IMR-90 (cell line): Measurements from ENCODE around the gene EPHB1. TPM values are rescaled to one million over a fixed set of nuclear protein-coding genes. Genes with fewer than 3 reads are reported as not detected.

Source experiments
- ATAC-seq: fragments of 200-7000 bp; cut with Tn5 transposase; 2 replicates; pipeline ENCODE4 v1.9.1; 2020; ENCODE audit warnings: low read depth, mild to moderate bottlenecking, moderate library complexity
- BruUV-seq: library from RNA; stranded (reverse); fragments of 400-500 nt; replicated peaks from 2 replicates; lab custom pipeline; 2021; lab: Mats Ljungman, UMichigan
- CTCF ChIA-PET: fragments of 300-600 bp; formaldehyde crosslinking; extraction: SDS; loops from one replicate; lab custom pipeline; 2021; ENCODE audit warnings: antibody characterized with exemption; lab: Yijun Ruan, JAX
- POLR2A ChIA-PET: fragments of 300-600 bp; sonication (Branson Sonifier 250); formaldehyde crosslinking; loops from one replicate; lab custom pipeline; 2022; ENCODE audit warnings: antibody characterized with exemption; ENCODE audit not compliant: unreplicated experiment; lab: Charles Lee
- DNase-seq: peaks from one replicate; pipeline ENCODE4 v3.0.0; 2013
- H2AFZ ChIP-seq: replicated peaks from 2 replicates; pipeline ENCODE3; 2013; ENCODE audit warnings: low read length, mild to moderate bottlenecking; ENCODE audit not compliant: poor library complexity
- H2AK5ac ChIP-seq: 2 replicates; pipeline ENCODE4 v1.6.1; 2013; ENCODE audit warnings: low read depth, low read length, inconsistent platforms
- H2AK9ac ChIP-seq: replicated peaks from 2 replicates; pipeline ENCODE3; 2013; ENCODE audit warnings: mild to moderate bottlenecking, low read depth, low read length, moderate library complexity; ENCODE audit not compliant: poor library complexity
- H2BK120ac ChIP-seq: 2 replicates; pipeline ENCODE4 v1.6.1; 2013; ENCODE audit warnings: low read depth, low read length, inconsistent platforms
- H2BK15ac ChIP-seq: 3 replicates; pipeline ENCODE4 v1.6.1; 2013; ENCODE audit warnings: low read depth, low read length, inconsistent platforms
- H2BK20ac ChIP-seq: 2 replicates; pipeline ENCODE4 v1.6.1; 2013; ENCODE audit warnings: low read depth, mild to moderate bottlenecking, inconsistent platforms, low read length, moderate library complexity
- H2BK5ac ChIP-seq: 2 replicates; pipeline ENCODE4 v1.6.1; 2013; ENCODE audit warnings: mild to moderate bottlenecking, low read depth, low read length, inconsistent platforms; ENCODE audit not compliant: poor library complexity, severe bottlenecking
- H3K14ac ChIP-seq: replicated peaks from 2 replicates; pipeline ENCODE4 v1.6.1; 2013; ENCODE audit warnings: low read depth, low read length, inconsistent platforms
- H3K18ac ChIP-seq: 2 replicates; pipeline ENCODE4 v1.6.1; 2013; ENCODE audit warnings: low read depth, low read length, control low read depth
- H3K23ac ChIP-seq: 2 replicates; pipeline ENCODE4 v1.6.1; 2013; ENCODE audit warnings: low read depth, low read length, inconsistent platforms
- H3K27ac ChIP-seq: 2 replicates; pipeline ENCODE4 v1.5.1; 2013; ENCODE audit warnings: mild to moderate bottlenecking, control low read depth, low read length; ENCODE audit not compliant: insufficient read depth
- H3K27me3 ChIP-seq: 2 replicates; pipeline ENCODE4 v1.6.1; 2013; ENCODE audit warnings: low read length; ENCODE audit not compliant: control insufficient read depth, insufficient read depth
- H3K36me3 ChIP-seq: 2 replicates; pipeline ENCODE4 v1.6.1; 2013; ENCODE audit warnings: low read length, mixed read lengths; ENCODE audit not compliant: control insufficient read depth, insufficient read depth
- H3K4ac ChIP-seq: 2 replicates; pipeline ENCODE4 v1.6.1; 2013; ENCODE audit warnings: low read depth, low read length, inconsistent platforms
- H3K4me1 ChIP-seq: 2 replicates; pipeline ENCODE4 v1.6.1; 2013; ENCODE audit warnings: low read length, mixed read lengths; ENCODE audit not compliant: control insufficient read depth, insufficient read depth
- H3K4me2 ChIP-seq: 2 replicates; pipeline ENCODE4 v1.6.1; 2013; ENCODE audit warnings: low read depth, mild to moderate bottlenecking, control low read depth, low read length, moderate library complexity
- H3K4me3 ChIP-seq: 2 replicates; pipeline ENCODE4 v1.5.1; 2013; ENCODE audit warnings: low read depth, mild to moderate bottlenecking, control low read depth, low read length, moderate library complexity; ENCODE audit not compliant: insufficient read depth
- H3K56ac ChIP-seq: 2 replicates; pipeline ENCODE4 v1.6.1; 2013; ENCODE audit warnings: low read length, inconsistent platforms; ENCODE audit not compliant: insufficient read depth; ENCODE audit errors: extremely low read depth
- H3K79me1 ChIP-seq, 2 experiments: 2 replicates each; pipeline ENCODE4 v1.6.1; 2013; ENCODE audit warnings: low read length in 2 of 2, inconsistent platforms in 1 of 2, low read depth in 1 of 2
- H3K9ac ChIP-seq: 2 replicates; pipeline ENCODE4 v1.6.1; 2013; ENCODE audit warnings: low read depth, low read length, control low read depth
- H3K9me1 ChIP-seq: 2 replicates; pipeline ENCODE4 v1.6.1; 2013; ENCODE audit warnings: low read length, inconsistent platforms; ENCODE audit not compliant: insufficient read depth
- H3K9me3 ChIP-seq: 2 replicates; pipeline ENCODE4 v1.6.1; 2013; ENCODE audit warnings: low read length; ENCODE audit not compliant: control insufficient read depth, insufficient read depth
- H4K20me1 ChIP-seq: 2 replicates; pipeline ENCODE4 v1.6.1; 2013; ENCODE audit warnings: low read length, inconsistent platforms; ENCODE audit not compliant: insufficient read depth
- H4K5ac ChIP-seq: 2 replicates; pipeline ENCODE4 v1.6.1; 2013; ENCODE audit warnings: mild to moderate bottlenecking, low read depth, low read length, control low read depth
- H4K8ac ChIP-seq, 2 experiments: 2 replicates each; pipeline ENCODE4 v1.6.1; 2013; ENCODE audit warnings: low read depth in 2 of 2, low read length in 2 of 2, control low read depth in 1 of 2, inconsistent platforms in 1 of 2
- H4K91ac ChIP-seq: 2 replicates; pipeline ENCODE4 v1.6.1; 2013; ENCODE audit warnings: low read depth, low read length, inconsistent platforms; ENCODE audit not compliant: insufficient read depth
- BHLHE40 ChIP-seq: fragments of 150-350 bp; IDR thresholded peaks from 2 replicates; pipeline ENCODE4 v1.6.1; 2016; ENCODE audit warnings: mild to moderate bottlenecking, low read depth, low read length
- CEBPB ChIP-seq: IDR thresholded peaks from 2 replicates; pipeline ENCODE4 v1.6.1; 2012; ENCODE audit warnings: low read depth, low read length, improper control_type of control experiment
- FOS ChIP-seq: fragments of 150-350 bp; IDR thresholded peaks from 2 replicates; pipeline ENCODE4 v1.6.1; 2016; ENCODE audit warnings: low read depth, low read length
- MAFK ChIP-seq: IDR thresholded peaks from 2 replicates; pipeline ENCODE4 v1.6.1; 2012; ENCODE audit warnings: low read depth, low read length, improper control_type of control experiment
- MAZ ChIP-seq: IDR thresholded peaks from 2 replicates; pipeline ENCODE4 v1.6.1; 2012; ENCODE audit warnings: low read depth, mild to moderate bottlenecking, low read length, improper control_type of control experiment, moderate library complexity, borderline replicate concordance
- MXI1 ChIP-seq: IDR thresholded peaks from 2 replicates; pipeline ENCODE4 v1.6.1; 2012; ENCODE audit warnings: low read depth, mild to moderate bottlenecking, low read length, moderate library complexity, borderline replicate concordance
- NFE2L2 ChIP-seq: fragments of 150-350 bp; IDR thresholded peaks from 2 replicates; pipeline ENCODE4 v1.6.1; 2016; ENCODE audit warnings: low read depth, mild to moderate bottlenecking, low read length
- POLR2A ChIP-seq: IDR thresholded peaks from 2 replicates; pipeline ENCODE4 v1.6.1; 2012; ENCODE audit warnings: mild to moderate bottlenecking, low read depth, low read length
- RAD21 ChIP-seq: IDR thresholded peaks from 2 replicates; pipeline ENCODE4 v1.6.1; 2012; ENCODE audit warnings: low read length, improper control_type of control experiment
- RCOR1 ChIP-seq: IDR thresholded peaks from 2 replicates; pipeline ENCODE4 v1.6.1; 2012; ENCODE audit warnings: mild to moderate bottlenecking, low read length, improper control_type of control experiment; ENCODE audit not compliant: insufficient replicate concordance
- RFX5 ChIP-seq: IDR thresholded peaks from 2 replicates; pipeline ENCODE4 v1.8.0; 2012; ENCODE audit warnings: low read depth, mild to moderate bottlenecking, low read length, moderate library complexity
- SMC3 ChIP-seq: fragments of 150-350 bp; IDR thresholded peaks from 2 replicates; pipeline ENCODE4 v1.6.1; 2016; ENCODE audit warnings: low read depth, mild to moderate bottlenecking, antibody characterized with exemption, low read length, moderate library complexity
- WGBS, 2 experiments: methylation state at CpG; one replicate each; pipeline versions ENCODE4 v1.1.5 to v1.1.7; 2013; ENCODE audit warnings: missing lambda C conversion rate in 2 of 2; ENCODE audit not compliant: insufficient read length in 1 of 2; ENCODE audit errors: extremely low coverage in 2 of 2; 5-methylcytosine and 5-hydroxymethylcytosine counted together
- dilution Hi-C: fragments of 300-500 bp; cut with HindIII; formaldehyde crosslinking; loops from one replicate; pipeline ENCODE4 v1.14.3; 2018; ENCODE audit warnings: low sequenced_read_pairs; ENCODE audit not compliant: unreplicated experiment
- in situ Hi-C: fragments of 300-500 bp; cut with MboI; formaldehyde crosslinking; loops from 3 replicates; pipeline ENCODE4 v1.14.3; 2019; ENCODE audit warnings: low sequenced_read_pairs, inconsistent platforms, mixed read lengths
- intact Hi-C: fragments of 100-400 bp; cut with micrococcal nuclease; formaldehyde crosslinking; loops from 2 replicates; pipeline ENCODE4 v1.10.0; 2022
- polyA plus RNA-seq, 3 experiments: library from polyadenylated mRNA; depleted of rRNA; stranded (reverse); fragments of >200 nt; gene quantifications; 2 replicates each; pipeline ENCODE4 v1.2.3, GENCODE V29; 2012; ENCODE audit warnings: low replicate concordance in 1 of 3
- total RNA-seq: library from RNA; depleted of rRNA; stranded (reverse); fragments of >200 nt; gene quantifications from 2 replicates; pipeline ENCODE4 v1.2.3, GENCODE V29; 2012
- TF ChIP-seq, protein P1 (sequence below): fragments of 150-350 bp; IDR thresholded peaks from 2 replicates; pipeline ENCODE4 v1.6.1; 2016; ENCODE audit warnings: low read depth, mild to moderate bottlenecking, low read length, moderate library complexity, borderline replicate concordance
- TF ChIP-seq, protein P2 (sequence below): conservative IDR thresholded peaks from 2 replicates; pipeline ENCODE4 v1.5.1; 2012; ENCODE audit warnings: mild to moderate bottlenecking, low read depth, low read length, improper control_type of control experiment
- TF ChIP-seq, protein P3 (sequence below): fragments of 150-350 bp; IDR thresholded peaks from 2 replicates; pipeline ENCODE4 v1.6.1; 2017; ENCODE audit warnings: mild to moderate bottlenecking, antibody characterized with exemption, low read length, low read depth

EPHB1 gene
- total and polyA plus RNA-seq, 2 of the 4 experiments (the other 2 are of a cell fraction): 0.17 to 0.36 TPM

DNA sequence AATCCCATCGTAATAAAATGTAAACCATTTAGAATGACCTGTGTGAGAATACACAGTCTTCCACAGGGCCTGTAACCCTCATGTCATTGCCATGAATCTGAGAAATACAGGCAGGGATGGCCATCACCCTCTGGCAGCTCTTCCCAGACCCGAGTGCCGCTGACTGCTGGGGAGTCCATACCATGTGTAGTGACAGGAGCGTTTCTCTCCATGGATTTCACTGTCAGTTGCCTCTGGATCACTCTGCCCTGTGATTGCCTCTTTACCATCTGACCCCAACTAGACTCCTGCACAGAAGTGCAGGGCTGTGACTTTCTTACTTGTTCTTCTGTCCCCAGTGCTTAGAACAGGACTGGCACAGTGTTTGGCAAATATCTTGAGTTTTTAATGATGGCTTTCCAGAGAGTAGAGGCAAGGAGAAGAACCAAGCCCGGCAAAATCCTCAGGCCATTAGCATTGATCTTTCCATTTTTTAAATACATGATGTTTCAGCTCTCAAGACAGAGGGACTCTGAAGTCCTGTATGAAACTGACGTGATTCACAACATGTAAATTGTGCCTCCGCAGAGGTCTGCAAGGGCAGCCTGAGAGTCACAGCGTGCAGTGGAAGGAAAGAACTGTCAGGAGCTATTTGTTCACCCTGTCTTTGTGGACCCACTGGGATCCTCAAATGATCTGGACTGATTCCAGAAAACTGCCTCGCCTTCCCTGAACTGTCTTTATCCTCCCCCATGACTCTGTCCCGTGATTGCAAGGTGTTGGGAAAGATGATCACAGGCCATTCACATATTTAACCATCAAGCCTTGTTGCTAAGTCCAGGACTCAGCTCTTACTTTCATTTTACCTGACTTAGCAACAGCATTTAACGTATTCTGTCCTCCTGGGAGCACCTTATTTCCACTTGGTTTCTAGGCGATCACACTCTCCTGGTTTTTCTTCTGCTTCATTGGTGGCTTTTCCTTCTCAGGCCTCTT, 354.9 kb downstream of the EPHB1 start:
- intact Hi-C loops: no loop called here
- POLR2A ChIA-PET: no interaction called here
- Histone ChIP-seq H3K9me1 (no peaks in the 10 kb centered on the region), H3K9ac (no peak overlapping the region), H3K4me1 (no peaks in the 10 kb centered on the region), H3K18ac (no peak overlapping the region), H2BK20ac (no peak overlapping the region), H3K4me2 (no peak overlapping the region), H3K4me3 (no peak overlapping the region), H2AK5ac (no peak overlapping the region), H3K79me1 (no peaks in the 10 kb centered on the region), H2BK120ac (no peak overlapping the region), H4K5ac (no peak overlapping the region), H2BK5ac (no peak overlapping the region), H4K20me1 (no peaks in the 10 kb centered on the region), H3K27me3 (no peaks in the 10 kb centered on the region), H3K36me3 (no peaks in the 10 kb centered on the region), H3K23ac (no peak overlapping the region), H3K4ac (no peak overlapping the region), H3K14ac (no peak overlapping the region), H4K91ac (no peak overlapping the region), H4K8ac (no peak overlapping the region), H2AFZ (no peak overlapping the region), H2BK15ac (no peak overlapping the region), H3K56ac (no peak overlapping the region), H3K27ac (no peak overlapping the region), H3K9me3 (no peaks in the 10 kb centered on the region), H2AK9ac (no peak overlapping the region)
- no TSS peak for BruUV-seq
- CTCF ChIA-PET: no interaction called here
- 0% methylated on average over 1 of the region's 12 CpGs; no CpG with 5 or more reads in 1 of the 2 experiments for WGBS, 2 experiments
- in situ Hi-C loops: no loop called here
- ATAC-seq (no peak), DNase-seq (no peak)
- dilution Hi-C loops: no loop called here
- TF ChIP-seq MAZ: no peak
- TF ChIP-seq, protein P1, sequence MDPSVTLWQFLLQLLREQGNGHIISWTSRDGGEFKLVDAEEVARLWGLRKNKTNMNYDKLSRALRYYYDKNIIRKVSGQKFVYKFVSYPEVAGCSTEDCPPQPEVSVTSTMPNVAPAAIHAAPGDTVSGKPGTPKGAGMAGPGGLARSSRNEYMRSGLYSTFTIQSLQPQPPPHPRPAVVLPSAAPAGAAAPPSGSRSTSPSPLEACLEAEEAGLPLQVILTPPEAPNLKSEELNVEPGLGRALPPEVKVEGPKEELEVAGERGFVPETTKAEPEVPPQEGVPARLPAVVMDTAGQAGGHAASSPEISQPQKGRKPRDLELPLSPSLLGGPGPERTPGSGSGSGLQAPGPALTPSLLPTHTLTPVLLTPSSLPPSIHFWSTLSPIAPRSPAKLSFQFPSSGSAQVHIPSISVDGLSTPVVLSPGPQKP: no peak
- TF ChIP-seq SMC3: no peak
- no peak for TF ChIP-seq RCOR1
- TF ChIP-seq, protein P2, sequence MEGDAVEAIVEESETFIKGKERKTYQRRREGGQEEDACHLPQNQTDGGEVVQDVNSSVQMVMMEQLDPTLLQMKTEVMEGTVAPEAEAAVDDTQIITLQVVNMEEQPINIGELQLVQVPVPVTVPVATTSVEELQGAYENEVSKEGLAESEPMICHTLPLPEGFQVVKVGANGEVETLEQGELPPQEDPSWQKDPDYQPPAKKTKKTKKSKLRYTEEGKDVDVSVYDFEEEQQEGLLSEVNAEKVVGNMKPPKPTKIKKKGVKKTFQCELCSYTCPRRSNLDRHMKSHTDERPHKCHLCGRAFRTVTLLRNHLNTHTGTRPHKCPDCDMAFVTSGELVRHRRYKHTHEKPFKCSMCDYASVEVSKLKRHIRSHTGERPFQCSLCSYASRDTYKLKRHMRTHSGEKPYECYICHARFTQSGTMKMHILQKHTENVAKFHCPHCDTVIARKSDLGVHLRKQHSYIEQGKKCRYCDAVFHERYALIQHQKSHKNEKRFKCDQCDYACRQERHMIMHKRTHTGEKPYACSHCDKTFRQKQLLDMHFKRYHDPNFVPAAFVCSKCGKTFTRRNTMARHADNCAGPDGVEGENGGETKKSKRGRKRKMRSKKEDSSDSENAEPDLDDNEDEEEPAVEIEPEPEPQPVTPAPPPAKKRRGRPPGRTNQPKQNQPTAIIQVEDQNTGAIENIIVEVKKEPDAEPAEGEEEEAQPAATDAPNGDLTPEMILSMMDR: no peak
- TF ChIP-seq, protein P3, sequence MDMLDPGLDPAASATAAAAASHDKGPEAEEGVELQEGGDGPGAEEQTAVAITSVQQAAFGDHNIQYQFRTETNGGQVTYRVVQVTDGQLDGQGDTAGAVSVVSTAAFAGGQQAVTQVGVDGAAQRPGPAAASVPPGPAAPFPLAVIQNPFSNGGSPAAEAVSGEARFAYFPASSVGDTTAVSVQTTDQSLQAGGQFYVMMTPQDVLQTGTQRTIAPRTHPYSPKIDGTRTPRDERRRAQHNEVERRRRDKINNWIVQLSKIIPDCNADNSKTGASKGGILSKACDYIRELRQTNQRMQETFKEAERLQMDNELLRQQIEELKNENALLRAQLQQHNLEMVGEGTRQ: no peak
- no peak for TF ChIP-seq MXI1
- TF ChIP-seq RAD21: no peak
- TF ChIP-seq CEBPB: no peak
- TF ChIP-seq FOS: no peak
- no peak for TF ChIP-seq MAFK
- TF ChIP-seq NFE2L2: no peak
- no peak for TF ChIP-seq BHLHE40
- TF ChIP-seq RFX5: no peak
- no peak for TF ChIP-seq POLR2A
